ENCODE results near the gene FKBP6. TPM values are rescaled to one million over a fixed set of nuclear protein-coding genes. Genes with fewer than 3 reads are reported as not detected.

Gene FKBP6
- total RNA-seq, 2 experiments from 2014 or later, result not detected

DNA sequence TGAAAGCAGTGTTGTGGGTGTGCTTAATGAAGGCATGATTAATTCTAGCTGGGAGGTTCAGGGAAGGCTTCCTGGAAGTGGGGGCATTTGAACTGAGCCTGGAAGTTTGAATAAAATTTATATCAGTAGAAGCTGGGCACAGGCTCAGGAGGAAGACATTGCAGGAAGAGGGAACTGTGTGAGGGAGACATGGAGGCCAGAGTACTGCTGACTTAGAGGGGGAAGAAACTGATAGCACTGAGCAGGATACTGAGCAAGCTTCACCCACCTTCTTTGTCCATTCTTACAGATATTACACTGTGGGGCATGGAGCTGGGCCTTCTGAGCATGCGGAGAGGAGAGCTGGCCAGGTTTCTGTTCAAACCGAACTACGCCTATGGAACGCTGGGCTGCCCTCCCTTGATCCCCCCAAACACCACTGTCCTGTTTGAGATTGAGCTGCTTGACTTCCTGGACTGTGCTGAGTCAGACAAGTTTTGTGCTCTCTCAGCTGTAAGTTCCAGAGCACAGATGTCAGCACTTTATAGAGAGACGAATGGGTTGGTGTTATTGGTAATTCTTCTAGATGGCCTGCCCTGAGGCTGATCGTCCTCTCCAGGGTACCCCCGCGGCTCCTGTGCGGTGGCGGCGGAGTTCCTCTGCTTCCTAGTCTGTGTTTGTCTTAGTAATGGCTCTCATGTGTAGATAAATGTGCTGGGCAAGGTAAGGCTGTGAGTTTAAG, 2.1 kb downstream of the FKBP6 start:
- no peaks in the 10 kb centered on the region for H3K36me3 Mint-ChIP-seq (ENCODE audit: low read depth)
- H3K4me3 Mint-ChIP-seq, result no peak overlapping the region
- no peak for DNase-seq
- ChIA-PET POLR2A (interaction anchor here (0.5 kb wide), 1 partner anchor 229 kb away, joined by 3 read pairs; no protein-coding TSS in a partner anchor), CTCF (interaction anchor here (0.6 kb wide), 1 partner anchor 803 kb away, joined by 3 read pairs; no protein-coding TSS in a partner anchor)
- peaks cover 5% of the 10 kb centered on the region for H3K4me1 Mint-ChIP-seq
- H3K27me3 Mint-ChIP-seq, result peaks cover 8% of the 10 kb centered on the region
- H3K9me3 Mint-ChIP-seq, result no peaks in the 10 kb centered on the region
- no peak overlapping the region for H3K27ac Mint-ChIP-seq

DNA sequence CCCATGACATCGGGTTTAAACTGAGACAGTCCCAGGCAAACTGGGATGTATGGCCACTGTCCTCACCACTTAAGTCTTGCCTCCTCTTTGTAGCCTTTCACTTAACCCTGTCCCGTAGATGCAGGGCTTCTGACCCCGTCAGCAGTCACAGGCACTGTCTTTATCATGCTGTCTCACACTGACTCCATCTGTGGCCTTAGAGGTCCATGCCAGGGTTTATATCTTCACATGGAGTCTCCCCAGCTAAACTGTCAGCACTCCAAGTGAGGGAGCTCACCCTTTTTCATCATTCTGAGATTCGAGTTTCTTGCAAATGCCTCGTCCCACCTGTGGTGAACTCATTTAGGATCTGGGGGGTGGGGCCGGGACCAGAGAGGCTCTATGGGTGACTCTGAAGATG, 2.8 kb downstream of the FKBP6 start:
- Mint-ChIP-seq H3K4me1 (peaks cover 5% of the 10 kb centered on the region), H3K36me3 (ENCODE audit: low read depth) (no peaks in the 10 kb centered on the region), H3K27ac (no peak overlapping the region), H3K9me3 (no peaks in the 10 kb centered on the region), H3K4me3 (no peak overlapping the region), H3K27me3 (peaks cover 9% of the 10 kb centered on the region)
- ChIA-PET CTCF (no interaction called here), POLR2A (no interaction called here)
- no peak for DNase-seq

GRCh38 chr7:73332447-73332846, 4.5 kb downstream of the FKBP6 start:
- Mint-ChIP-seq H3K27me3 (peaks cover 14% of the 10 kb centered on the region), H3K4me1 (peaks cover 5% of the 10 kb centered on the region), H3K9me3 (no peaks in the 10 kb centered on the region), H3K36me3 (ENCODE audit: low read depth) (no peaks in the 10 kb centered on the region), H3K4me3 (no peak overlapping the region), H3K27ac (no peak overlapping the region)
- ChIA-PET CTCF (no interaction called here), POLR2A (no interaction called here)
- DNase-seq, result no peak

DNA sequence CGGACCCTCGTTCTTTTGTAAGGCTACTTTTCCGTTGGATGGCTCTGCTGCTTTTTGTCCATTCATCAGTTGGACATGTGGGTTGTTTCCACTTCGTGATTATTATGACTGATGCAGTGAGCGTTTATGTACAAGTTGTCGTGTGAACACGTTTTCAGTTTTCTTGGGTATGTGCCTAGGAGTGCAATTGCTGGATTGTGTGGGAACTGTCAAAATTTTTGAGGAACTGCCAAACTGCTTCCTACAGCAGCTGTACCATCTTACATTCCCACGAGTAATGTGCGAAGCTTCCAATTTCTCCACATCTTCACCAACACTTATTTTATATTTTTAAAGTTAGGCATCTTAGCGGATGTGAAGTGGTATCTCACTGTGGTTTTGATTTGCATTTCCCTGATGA, 10.4 kb downstream of the FKBP6 start:
- H3K36me3 Mint-ChIP-seq (ENCODE audit: low read depth), result no peaks in the 10 kb centered on the region
- DNase-seq, result no peak
- H3K9me3 Mint-ChIP-seq, result no peaks in the 10 kb centered on the region
- no peak overlapping the region for H3K27ac Mint-ChIP-seq
- ChIA-PET CTCF (interaction anchor here (0.6 kb wide), 1 partner anchor 1166 kb away, joined by 4 read pairs; no protein-coding TSS in a partner anchor), POLR2A (no interaction called here)
- no peaks in the 10 kb centered on the region for H3K4me1 Mint-ChIP-seq
- H3K4me3 Mint-ChIP-seq, result no peak overlapping the region
- H3K27me3 Mint-ChIP-seq, result peaks cover 14% of the 10 kb centered on the region

DNA sequence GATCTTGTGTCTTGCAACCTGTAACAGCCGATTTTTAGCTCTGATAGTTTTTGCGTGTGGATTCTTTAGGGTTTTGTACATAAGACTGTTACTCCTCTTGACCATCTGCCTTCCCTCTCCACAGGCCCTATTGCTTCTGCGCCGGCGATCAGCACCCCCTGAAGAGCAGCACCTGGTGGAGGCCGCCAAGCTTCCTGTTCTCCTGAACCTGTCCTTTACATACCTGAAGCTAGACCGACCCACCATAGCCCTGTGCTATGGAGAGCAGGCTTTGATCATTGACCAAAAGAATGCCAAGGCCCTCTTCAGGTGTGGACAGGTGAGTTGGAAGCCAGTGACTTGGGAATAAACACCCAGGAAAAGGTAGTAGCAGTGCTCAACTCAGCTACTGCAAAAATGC, 12.6 kb downstream of the FKBP6 start:
- Mint-ChIP-seq H3K4me3 (no peak overlapping the region), H3K36me3 (ENCODE audit: low read depth) (no peaks in the 10 kb centered on the region), H3K4me1 (no peaks in the 10 kb centered on the region), H3K9me3 (no peaks in the 10 kb centered on the region), H3K27ac (no peak overlapping the region), H3K27me3 (peaks cover 12% of the 10 kb centered on the region)
- POLR2A ChIA-PET, result no interaction called here
- CTCF ChIA-PET, result interaction anchor here (0.6 kb wide), 1 partner anchor 86 kb away, joined by 3 read pairs; no protein-coding TSS in a partner anchor
- DNase-seq, result no peak

- POLR2A ChIA-PET, result no interaction called here
- H3K4me3 Mint-ChIP-seq, result no peak overlapping the region
- CTCF ChIA-PET, result no interaction called here
- no peaks in the 10 kb centered on the region for H3K9me3 Mint-ChIP-seq
- no peak overlapping the region for H3K27ac Mint-ChIP-seq
- peaks cover 6% of the 10 kb centered on the region for H3K27me3 Mint-ChIP-seq
- DNase-seq, result no peak
- H3K36me3 Mint-ChIP-seq (ENCODE audit: low read depth), result no peaks in the 10 kb centered on the region
- no peaks in the 10 kb centered on the region for H3K4me1 Mint-ChIP-seq
Measured at GRCh38 chr7:73341877-73342276, 13.9 kb downstream of the FKBP6 start.

DNA sequence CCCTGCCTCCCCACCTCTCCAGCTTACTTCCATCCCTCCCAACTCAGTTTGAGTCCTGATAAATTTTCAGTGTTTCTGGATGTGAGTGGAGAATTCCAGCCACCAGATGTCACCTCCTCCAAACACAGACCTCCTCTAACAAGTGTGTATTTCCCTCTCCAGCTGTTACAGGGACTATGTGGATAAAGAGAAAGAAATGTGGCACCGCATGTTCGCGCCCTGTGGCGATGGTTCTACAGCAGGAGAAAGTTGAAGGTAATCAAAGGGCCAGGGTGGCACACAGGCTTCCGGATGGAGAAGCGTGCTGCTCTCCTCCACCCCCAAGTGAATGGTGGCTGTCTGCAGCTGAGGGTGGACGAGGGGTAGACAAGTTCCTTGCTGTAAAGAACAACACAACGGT, 14.7 kb downstream of the FKBP6 start:
- Mint-ChIP-seq H3K36me3 (ENCODE audit: low read depth) (no peaks in the 10 kb centered on the region), H3K9me3 (no peaks in the 10 kb centered on the region), H3K4me3 (no peak overlapping the region), H3K27ac (no peak overlapping the region), H3K27me3 (peaks cover 6% of the 10 kb centered on the region), H3K4me1 (no peaks in the 10 kb centered on the region)
- DNase-seq, result no peak
- CTCF ChIA-PET, result no interaction called here
- POLR2A ChIA-PET, result no interaction called here

GRCh38 chr7:73343671-73344380, 15.9 kb downstream of the FKBP6 start:
- DNase-seq, result no peak
- ChIA-PET CTCF (no interaction called here), POLR2A (no interaction called here)
- no peaks in the 10 kb centered on the region for H3K36me3 Mint-ChIP-seq (ENCODE audit: low read depth)
- H3K4me3 Mint-ChIP-seq, result no peak overlapping the region
- no peak overlapping the region for H3K27ac Mint-ChIP-seq
- peaks cover 5% of the 10 kb centered on the region for H3K27me3 Mint-ChIP-seq
- no peaks in the 10 kb centered on the region for H3K9me3 Mint-ChIP-seq
- H3K4me1 Mint-ChIP-seq, result no peaks in the 10 kb centered on the region

DNA sequence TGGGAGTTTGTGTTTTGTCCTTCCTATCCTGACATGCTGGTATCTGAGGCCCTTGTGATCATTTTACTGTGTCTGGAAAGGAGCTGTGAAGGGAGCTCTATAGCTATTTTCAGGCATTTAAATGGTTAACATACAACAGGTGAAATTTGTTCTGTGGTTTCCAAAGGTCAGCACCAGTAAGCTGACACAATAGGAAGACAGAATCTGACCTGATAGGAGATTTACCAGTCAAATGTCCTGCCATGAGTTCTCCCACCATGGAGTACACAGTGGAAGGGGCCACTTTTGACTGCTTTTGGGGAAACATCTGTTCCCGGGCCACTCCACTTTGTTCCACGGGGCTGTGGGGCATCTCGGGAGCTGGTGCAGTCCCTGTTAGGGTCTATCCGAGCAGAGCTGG, 17.6 kb downstream of the FKBP6 start:
- Mint-ChIP-seq H3K4me1 (no peaks in the 10 kb centered on the region), H3K27ac (no peak overlapping the region), H3K4me3 (no peak overlapping the region), H3K36me3 (ENCODE audit: low read depth) (no peaks in the 10 kb centered on the region), H3K27me3 (peaks cover 2% of the 10 kb centered on the region), H3K9me3 (no peaks in the 10 kb centered on the region)
- ChIA-PET CTCF (interaction anchor here (0.5 kb wide), 1 partner anchor 1890 kb away, joined by 3 read pairs; no protein-coding TSS in a partner anchor), POLR2A (no interaction called here)
- DNase-seq, result no peak

DNA sequence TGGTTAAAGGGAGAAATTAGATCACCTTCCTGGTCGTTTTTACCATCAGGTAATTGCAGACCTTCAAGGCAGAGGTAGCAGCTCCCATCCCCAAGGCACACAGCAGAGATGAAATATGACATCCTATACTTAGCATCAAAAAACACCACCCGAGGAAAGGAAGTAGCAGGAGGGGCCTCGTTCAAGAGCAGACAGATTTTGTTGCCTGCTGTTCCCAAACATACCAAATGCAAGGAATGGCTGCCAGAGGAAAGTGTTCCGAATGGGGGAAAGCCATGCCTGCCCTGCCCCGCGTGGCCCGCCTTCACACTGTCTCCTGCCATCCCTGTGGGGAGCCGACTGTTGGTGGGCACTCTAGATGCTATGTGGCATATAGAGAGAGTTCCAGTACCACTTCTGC, 18.0 kb downstream of the FKBP6 start:
- no peak overlapping the region for H3K4me3 Mint-ChIP-seq
- no peaks in the 10 kb centered on the region for H3K9me3 Mint-ChIP-seq
- DNase-seq, result no peak
- ChIA-PET CTCF (interaction anchor here (0.5 kb wide), 1 partner anchor 1890 kb away, joined by 3 read pairs; no protein-coding TSS in a partner anchor), POLR2A (no interaction called here)
- no peak overlapping the region for H3K27ac Mint-ChIP-seq
- H3K36me3 Mint-ChIP-seq (ENCODE audit: low read depth), result no peaks in the 10 kb centered on the region
- no peaks in the 10 kb centered on the region for H3K4me1 Mint-ChIP-seq
- peaks cover 2% of the 10 kb centered on the region for H3K27me3 Mint-ChIP-seq

DNA sequence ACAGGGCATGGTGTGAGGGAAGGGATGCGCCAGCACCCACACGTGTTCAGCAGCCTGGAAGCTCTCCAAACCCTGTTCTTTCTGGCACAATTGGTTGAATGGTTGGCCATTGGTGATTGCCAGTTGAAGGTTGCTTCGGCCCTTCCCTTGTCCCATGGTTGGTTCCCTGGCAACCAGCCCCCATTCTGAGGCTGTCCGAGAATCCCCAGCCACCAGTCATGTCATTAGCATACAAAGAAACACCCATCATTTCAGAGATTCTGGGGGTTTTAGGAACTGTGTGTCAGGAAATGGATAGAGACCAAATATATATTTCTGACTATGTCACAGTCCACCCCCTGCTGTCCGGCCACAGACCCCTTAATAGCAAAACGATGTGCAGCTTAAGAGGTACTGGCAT, 21.8 kb downstream of the FKBP6 start:
- H3K4me3 Mint-ChIP-seq, result no peak overlapping the region
- ChIA-PET CTCF (no interaction called here), POLR2A (no interaction called here)
- H3K4me1 Mint-ChIP-seq, result no peaks in the 10 kb centered on the region
- no peaks in the 10 kb centered on the region for H3K27me3 Mint-ChIP-seq
- no peak overlapping the region for H3K27ac Mint-ChIP-seq
- no peak for DNase-seq
- H3K9me3 Mint-ChIP-seq, result no peaks in the 10 kb centered on the region
- no peaks in the 10 kb centered on the region for H3K36me3 Mint-ChIP-seq (ENCODE audit: low read depth)

- Mint-ChIP-seq H3K36me3 (ENCODE audit: low read depth) (no peaks in the 10 kb centered on the region), H3K4me3 (no peak overlapping the region), H3K27ac (no peak overlapping the region), H3K9me3 (no peaks in the 10 kb centered on the region), H3K27me3 (no peaks in the 10 kb centered on the region), H3K4me1 (no peaks in the 10 kb centered on the region)
- DNase-seq, result no peak
- ChIA-PET CTCF (no interaction called here), POLR2A (no interaction called here)
Measured at GRCh38 chr7:73350306-73351068, 22.5 kb downstream of the FKBP6 start.

- DNase-seq, result no peak
- H3K36me3 Mint-ChIP-seq (ENCODE audit: low read depth), result no peaks in the 10 kb centered on the region
- no peak overlapping the region for H3K27ac Mint-ChIP-seq
- H3K4me3 Mint-ChIP-seq, result no peak overlapping the region
- peaks cover 2% of the 10 kb centered on the region for H3K27me3 Mint-ChIP-seq
- no peaks in the 10 kb centered on the region for H3K4me1 Mint-ChIP-seq
- CTCF ChIA-PET, result no interaction called here
- no peaks in the 10 kb centered on the region for H3K9me3 Mint-ChIP-seq
- POLR2A ChIA-PET, result no interaction called here
Measured at GRCh38 chr7:73351447-73352167, 23.6 kb downstream of the FKBP6 start.
